PC-3 (cell line): ENCODE data around the gene DLGAP4. TPM values are rescaled to one million over a fixed set of nuclear protein-coding genes. Genes with fewer than 3 reads are reported as not detected.

Source experiments
- ATAC-seq: fragments of 200-7000 bp; cut with Tn5 transposase; 2 replicates; pipeline ENCODE4 v1.9.1; 2020; ENCODE audit warnings: mild to moderate bottlenecking, moderate library complexity
- BruUV-seq: library from RNA; stranded (reverse); fragments of 400-500 nt; replicated peaks from 2 replicates; lab custom pipeline; 2021; lab: Mats Ljungman, UMichigan
- CTCF ChIA-PET: fragments of 300-600 bp; sonication (Branson Sonifier 250); formaldehyde crosslinking; loops from one replicate; lab custom pipeline; 2022; ENCODE audit warnings: antibody characterized with exemption; lab: Charles Lee
- POLR2A ChIA-PET: fragments of 300-600 bp; sonication (Branson Sonifier 250); formaldehyde crosslinking; loops from one replicate; lab custom pipeline; 2022; ENCODE audit warnings: antibody characterized with exemption; ENCODE audit not compliant: unreplicated experiment; lab: Charles Lee
- DNase-seq: peaks from one replicate; pipeline ENCODE4 v3.0.0-alpha.2; 2015
- H2AFZ ChIP-seq: fragments of 300-600 bp; sonication (generic); 2 replicates; pipeline ENCODE4 v1.6.0; 2016; ENCODE audit warnings: antibody characterized with exemption, low read length
- H3F3A ChIP-seq: fragments of 300-600 bp; sonication (generic); one replicate; pipeline ENCODE4 v1.6.0; 2017; ENCODE audit warnings: antibody characterized with exemption, low read length, control low read depth, mild to moderate bottlenecking; ENCODE audit not compliant: unreplicated experiment
- H3K27ac ChIP-seq: fragments of 300-600 bp; sonication (generic); 2 replicates; pipeline ENCODE4 v1.5.1; 2016; ENCODE audit warnings: mild to moderate bottlenecking, low read length
- H3K27me3 ChIP-seq: fragments of 300-600 bp; sonication (generic); 2 replicates; pipeline ENCODE4 v1.6.1; 2016; ENCODE audit warnings: low read length, mixed read lengths
- H3K36me3 ChIP-seq: fragments of 300-600 bp; sonication (generic); 2 replicates; pipeline ENCODE4 v1.6.1; 2016; ENCODE audit warnings: low read depth, mixed run types, low read length, mixed read lengths
- H3K4me1 ChIP-seq: fragments of 300-600 bp; sonication (generic); 2 replicates; pipeline ENCODE4 v1.5.1; 2016; ENCODE audit warnings: low read length; ENCODE audit not compliant: insufficient read depth
- H3K4me2 ChIP-seq: fragments of 300-600 bp; sonication (generic); 2 replicates; pipeline ENCODE4 v1.6.0; 2016; ENCODE audit warnings: low read length
- H3K4me3 ChIP-seq: fragments of 300-600 bp; sonication (generic); 2 replicates; pipeline ENCODE4 v1.5.1; 2016; ENCODE audit warnings: mild to moderate bottlenecking, low read length, mixed read lengths
- H3K79me2 ChIP-seq: fragments of 300-600 bp; sonication (generic); 2 replicates; pipeline ENCODE4 v1.6.1; 2017; ENCODE audit warnings: low read length, mixed read lengths
- H3K9ac ChIP-seq: fragments of 300-600 bp; sonication (generic); 2 replicates; pipeline ENCODE4 v1.6.0; 2016; ENCODE audit warnings: mild to moderate bottlenecking, low read length
- H3K9me2 ChIP-seq: fragments of 300-600 bp; sonication (generic); replicated peaks from 2 replicates; pipeline ENCODE4 v1.6.1; 2016; ENCODE audit warnings: mixed run types, low read length, mixed read lengths
- H3K9me3 ChIP-seq: fragments of 300-600 bp; sonication (generic); 2 replicates; pipeline ENCODE4 v1.6.1; 2016; ENCODE audit warnings: low read length, mixed read lengths
- H4K20me1 ChIP-seq: fragments of 300-600 bp; sonication (generic); 2 replicates; pipeline ENCODE4 v1.6.1; 2016; ENCODE audit warnings: low read length, mixed read lengths
- EZH2 ChIP-seq: fragments of 300-600 bp; sonication (generic); IDR thresholded peaks from one replicate; pipeline ENCODE4 v1.6.1; 2017; ENCODE audit warnings: antibody characterized with exemption, mild to moderate bottlenecking, low read length; ENCODE audit not compliant: unreplicated experiment
- EZH2phosphoT487 ChIP-seq: fragments of 300-600 bp; sonication (generic); IDR thresholded peaks from 2 replicates; pipeline ENCODE4 v1.6.1; 2018; ENCODE audit warnings: mild to moderate bottlenecking, antibody characterized with exemption, low read length, borderline replicate concordance
- intact Hi-C: fragments of 100-400 bp; cut with micrococcal nuclease; formaldehyde crosslinking; loops from 2 replicates; pipeline ENCODE4 v1.9.0; 2023
- total RNA-seq: library from RNA; depleted of rRNA; stranded (reverse); fragments of >200 nt; gene quantifications from 2 replicates; pipeline ENCODE4 v1.2.3, GENCODE V29; 2014
- TF ChIP-seq, protein P1 (sequence below): fragments of 300-600 bp; sonication (generic); conservative IDR thresholded peaks from 2 replicates; pipeline ENCODE4 v1.5.1; 2017; ENCODE audit warnings: antibody characterized with exemption, low read depth, mild to moderate bottlenecking, low read length

The DLGAP4 gene
- total RNA-seq, 1 experiment from 2014 or later, result 21.0 TPM

DNA sequence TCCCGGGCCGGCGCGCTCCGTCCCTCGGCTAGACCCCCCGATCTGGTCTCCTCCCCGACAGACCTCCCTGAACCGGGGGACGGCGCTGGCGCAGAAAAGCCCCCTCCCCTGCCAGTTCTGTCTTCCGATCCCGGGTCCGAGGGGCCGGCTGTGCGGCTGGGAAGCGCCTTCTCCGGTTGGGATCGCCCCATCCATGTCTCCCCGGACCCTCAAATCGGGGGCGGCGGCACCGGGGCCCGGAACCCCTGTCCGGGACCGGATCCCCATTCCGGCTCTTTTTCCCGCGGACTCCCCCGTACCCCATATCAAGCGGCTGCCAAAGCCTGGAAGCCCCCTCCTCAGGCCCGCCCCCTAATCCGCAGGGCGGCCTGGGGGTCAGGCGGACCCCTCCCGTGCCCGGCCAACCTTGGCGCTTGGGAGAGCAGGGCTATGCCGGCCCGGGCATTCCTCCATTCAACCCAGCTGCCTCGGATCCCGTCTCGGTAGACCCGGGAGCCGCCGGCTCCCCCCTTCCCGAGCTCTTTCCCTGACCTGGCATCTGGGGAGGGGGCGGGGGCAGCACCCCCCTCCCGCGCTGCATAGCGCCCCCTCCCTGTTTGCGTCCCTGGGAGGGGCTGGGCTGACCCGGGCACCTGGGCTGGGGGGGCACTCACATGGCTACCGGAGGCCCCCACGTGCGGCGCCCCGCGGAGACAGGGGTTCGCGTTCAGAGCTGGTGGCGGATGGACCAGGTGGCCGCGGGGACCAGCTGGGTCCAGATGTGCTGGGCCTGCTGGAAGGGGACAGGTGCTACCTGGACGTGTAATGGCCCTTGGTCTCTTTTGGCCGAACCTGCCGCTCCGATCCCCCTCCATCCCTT lies 643 bp downstream of the DLGAP4 start:
- CTCF ChIA-PET, result no interaction called here
- H3K9me3 ChIP-seq, result no peaks in the 10 kb centered on the region
- POLR2A ChIA-PET, result no interaction called here
- H2AFZ ChIP-seq, result no peak overlapping the region
- H3K9me2 ChIP-seq, result no peaks in the 10 kb centered on the region
- H3K27ac ChIP-seq, result no peak overlapping the region
- H3K79me2 ChIP-seq, result no peaks in the 10 kb centered on the region
- H3K4me3 ChIP-seq, result no peak overlapping the region
- no peaks in the 10 kb centered on the region for H4K20me1 ChIP-seq
- H3K9ac ChIP-seq, result no peak overlapping the region
- intact Hi-C loops, result no loop called here
- H3K27me3 ChIP-seq, result peaks cover 62% of the 10 kb centered on the region
- no peak overlapping the region for H3K4me2 ChIP-seq
- H3F3A ChIP-seq, result no peaks in the 10 kb centered on the region
- no peaks in the 10 kb centered on the region for H3K4me1 ChIP-seq
- no TSS peak for BruUV-seq
- H3K36me3 ChIP-seq, result no peaks in the 10 kb centered on the region
- ATAC-seq (no peak), DNase-seq (no peak)
- TF ChIP-seq EZH2 (peak; percentile 91), EZH2phosphoT487 (peak; percentile 56)
- TF ChIP-seq, protein P1, sequence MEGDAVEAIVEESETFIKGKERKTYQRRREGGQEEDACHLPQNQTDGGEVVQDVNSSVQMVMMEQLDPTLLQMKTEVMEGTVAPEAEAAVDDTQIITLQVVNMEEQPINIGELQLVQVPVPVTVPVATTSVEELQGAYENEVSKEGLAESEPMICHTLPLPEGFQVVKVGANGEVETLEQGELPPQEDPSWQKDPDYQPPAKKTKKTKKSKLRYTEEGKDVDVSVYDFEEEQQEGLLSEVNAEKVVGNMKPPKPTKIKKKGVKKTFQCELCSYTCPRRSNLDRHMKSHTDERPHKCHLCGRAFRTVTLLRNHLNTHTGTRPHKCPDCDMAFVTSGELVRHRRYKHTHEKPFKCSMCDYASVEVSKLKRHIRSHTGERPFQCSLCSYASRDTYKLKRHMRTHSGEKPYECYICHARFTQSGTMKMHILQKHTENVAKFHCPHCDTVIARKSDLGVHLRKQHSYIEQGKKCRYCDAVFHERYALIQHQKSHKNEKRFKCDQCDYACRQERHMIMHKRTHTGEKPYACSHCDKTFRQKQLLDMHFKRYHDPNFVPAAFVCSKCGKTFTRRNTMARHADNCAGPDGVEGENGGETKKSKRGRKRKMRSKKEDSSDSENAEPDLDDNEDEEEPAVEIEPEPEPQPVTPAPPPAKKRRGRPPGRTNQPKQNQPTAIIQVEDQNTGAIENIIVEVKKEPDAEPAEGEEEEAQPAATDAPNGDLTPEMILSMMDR, result no peak

DNA sequence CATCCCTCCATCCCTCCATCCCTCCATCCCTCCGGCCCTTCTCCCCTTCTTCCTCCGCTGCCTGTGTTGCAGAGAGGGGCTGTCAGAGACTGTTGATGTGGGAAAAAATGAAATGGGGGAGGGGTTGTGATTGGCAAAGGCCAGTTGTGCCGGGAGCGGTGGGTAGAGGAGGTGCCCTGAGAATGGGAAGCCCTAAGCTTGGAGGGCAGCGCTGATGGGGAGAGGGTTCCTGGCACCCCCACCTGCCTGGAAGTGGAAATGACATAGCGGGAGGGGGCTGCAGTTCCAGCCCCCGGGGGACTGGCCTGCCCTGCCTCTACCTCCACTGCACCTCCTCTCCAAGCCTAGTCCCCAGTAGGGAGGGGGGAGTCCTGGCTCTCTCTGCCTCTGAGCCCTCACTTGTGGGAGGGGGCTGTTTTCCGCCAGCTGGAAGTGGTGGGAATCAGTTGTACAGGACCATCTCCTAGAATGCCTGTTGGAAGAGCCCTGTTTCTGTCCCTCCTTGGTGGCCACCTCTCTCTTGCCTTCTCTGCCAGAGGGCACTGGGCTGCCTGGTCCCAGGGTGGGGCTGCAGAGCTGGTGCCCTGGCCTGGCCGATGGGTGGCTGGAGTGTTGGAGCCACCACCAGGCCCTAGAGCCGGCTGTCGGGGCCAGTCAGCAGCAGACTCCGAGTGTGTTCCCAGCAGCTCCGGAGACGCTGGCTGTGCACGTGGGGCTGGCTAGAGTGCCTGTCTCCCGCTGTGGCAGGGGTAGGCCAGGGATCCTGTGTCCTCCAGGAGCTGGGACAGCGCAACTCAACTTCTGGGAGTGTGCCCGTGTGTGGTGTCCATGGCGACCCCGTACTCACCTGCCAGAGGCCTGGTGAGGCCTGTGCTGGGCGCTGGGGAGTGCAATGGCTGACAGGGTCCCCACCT lies 1.5 kb downstream of the DLGAP4 start:
- Histone ChIP-seq H3K36me3 (no peaks in the 10 kb centered on the region), H3K9me2 (no peaks in the 10 kb centered on the region), H3K27me3 (peaks cover 54% of the 10 kb centered on the region), H2AFZ (no peak overlapping the region), H3K9me3 (no peaks in the 10 kb centered on the region), H3K4me2 (no peak overlapping the region), H3K9ac (no peak overlapping the region), H3K79me2 (no peaks in the 10 kb centered on the region), H3F3A (no peaks in the 10 kb centered on the region), H3K4me3 (no peak overlapping the region), H4K20me1 (no peaks in the 10 kb centered on the region), H3K27ac (no peak overlapping the region), H3K4me1 (no peaks in the 10 kb centered on the region)
- POLR2A ChIA-PET, result no interaction called here
- TF ChIP-seq EZH2, result no peak
- TF ChIP-seq, protein P1, result no peak
- TF ChIP-seq EZH2phosphoT487, result no peak
- CTCF ChIA-PET, result no interaction called here
- ATAC-seq, result no peak
- intact Hi-C loops, result no loop called here
- no peak for DNase-seq
- BruUV-seq, result no TSS peak
